ENCODE data around the gene SUFU. TPM values are rescaled to one million over a fixed set of nuclear protein-coding genes. Genes with fewer than 3 reads are reported as not detected.

The SUFU gene
- total RNA-seq, 1 donor from 2014 or later: 11.5 TPM

DNA sequence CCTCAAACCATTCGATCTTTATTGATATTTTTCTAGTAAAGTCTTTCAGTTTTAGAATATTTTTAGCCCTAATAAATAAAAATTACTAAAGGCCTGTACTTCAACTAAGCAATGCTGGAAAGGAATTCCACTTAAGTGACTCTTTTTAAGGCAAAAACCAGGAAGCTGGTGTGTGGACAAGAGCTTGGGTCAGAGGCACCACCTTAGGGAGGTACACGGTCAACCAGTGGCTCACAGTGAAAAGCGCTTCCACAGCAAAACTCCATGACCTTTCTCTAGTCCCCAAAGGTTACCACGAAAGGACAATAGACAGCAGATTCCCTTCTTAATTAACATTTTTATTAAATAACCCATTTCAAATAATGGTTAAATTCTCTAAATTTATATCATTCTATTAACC, 179.2 kb downstream of the SUFU start:
- Mint-ChIP-seq H3K4me1 (peaks cover 37% of the 10 kb centered on the region), H3K27me3 (ENCODE audit: insufficient read depth, low read depth) (no peaks in the 10 kb centered on the region), H3K9me3 (no peaks in the 10 kb centered on the region), H3K4me3 (no peak overlapping the region), H3K27ac (no peak overlapping the region), H3K36me3 (peaks cover 30% of the 10 kb centered on the region)
- no peak for DNase-seq (ENCODE audit: low spot score)
- Histone ChIP-seq H3K9me3 (ENCODE audit: low read depth) (no peaks in the 10 kb centered on the region), H3K27ac (no peak overlapping the region), H3K4me3 (no peak overlapping the region), H3K27me3 (no peaks in the 10 kb centered on the region), H3K4me1 (peaks cover 19% of the 10 kb centered on the region), H4K20me1 (ENCODE audit: low read depth) (peaks cover 5% of the 10 kb centered on the region), H3K79me2 (ENCODE audit: low read depth) (no peaks in the 10 kb centered on the region), H3F3A (ENCODE audit: low read depth) (peaks cover 23% of the 10 kb centered on the region), H2AFZ (replicated peaks) (no peak overlapping the region), H3K4me2 (no peak overlapping the region), H3K36me3 (no peaks in the 10 kb centered on the region), H3K9ac (no peak overlapping the region)
- no peak for TF ChIP-seq EZH2 (IDR thresholded peaks at IDR 0.05)
- TF ChIP-seq EZH2phosphoT487 (IDR thresholded peaks at IDR 0.05): no peak
- TF ChIP-seq, protein P1, sequence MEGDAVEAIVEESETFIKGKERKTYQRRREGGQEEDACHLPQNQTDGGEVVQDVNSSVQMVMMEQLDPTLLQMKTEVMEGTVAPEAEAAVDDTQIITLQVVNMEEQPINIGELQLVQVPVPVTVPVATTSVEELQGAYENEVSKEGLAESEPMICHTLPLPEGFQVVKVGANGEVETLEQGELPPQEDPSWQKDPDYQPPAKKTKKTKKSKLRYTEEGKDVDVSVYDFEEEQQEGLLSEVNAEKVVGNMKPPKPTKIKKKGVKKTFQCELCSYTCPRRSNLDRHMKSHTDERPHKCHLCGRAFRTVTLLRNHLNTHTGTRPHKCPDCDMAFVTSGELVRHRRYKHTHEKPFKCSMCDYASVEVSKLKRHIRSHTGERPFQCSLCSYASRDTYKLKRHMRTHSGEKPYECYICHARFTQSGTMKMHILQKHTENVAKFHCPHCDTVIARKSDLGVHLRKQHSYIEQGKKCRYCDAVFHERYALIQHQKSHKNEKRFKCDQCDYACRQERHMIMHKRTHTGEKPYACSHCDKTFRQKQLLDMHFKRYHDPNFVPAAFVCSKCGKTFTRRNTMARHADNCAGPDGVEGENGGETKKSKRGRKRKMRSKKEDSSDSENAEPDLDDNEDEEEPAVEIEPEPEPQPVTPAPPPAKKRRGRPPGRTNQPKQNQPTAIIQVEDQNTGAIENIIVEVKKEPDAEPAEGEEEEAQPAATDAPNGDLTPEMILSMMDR (IDR thresholded peaks at IDR 0.05): no peak

Small RNA genes lying within 50 kb of the gene (small RNA-seq; reads per million reads assigned to genes)
- not detected for gene RNU6-43P

Other genes with a start within 250 kb of the SUFU start
- gene NFKB2, start 108.3 kb upstream of the SUFU start, total RNA-seq (ENCODE audit: low replicate concordance): 4.0 and 14.9 TPM in 2 replicates
- gene PSD, start 85.2 kb upstream of the SUFU start, total RNA-seq (ENCODE audit: low replicate concordance): 0.09 and 2.8 TPM in 2 replicates
- 4.4 and 12.2 TPM in 2 replicates for gene FBXL15, start 83.1 kb upstream of the SUFU start, total RNA-seq (ENCODE audit: low replicate concordance)
- 64.0 and 97.4 TPM in 2 replicates for gene CUEDC2, start 71.4 kb upstream of the SUFU start, total RNA-seq (ENCODE audit: low replicate concordance)
- not detected in 2 replicates for gene C10orf95, start 52.4 kb upstream of the SUFU start, total RNA-seq (ENCODE audit: low replicate concordance)
- 86.9 and 133 TPM in 2 replicates for gene ACTR1A, start 1.3 kb upstream of the SUFU start, total RNA-seq (ENCODE audit: low replicate concordance)
- gene TRIM8, start 140.5 kb downstream of the SUFU start, total RNA-seq (ENCODE audit: low replicate concordance): 31.4 and 33.8 TPM in 2 replicates
- gene ARL3, start 210.4 kb downstream of the SUFU start, total RNA-seq (ENCODE audit: low replicate concordance): 20.8 and 29.7 TPM in 2 replicates
- gene SFXN2, start 210.7 kb downstream of the SUFU start, total RNA-seq (ENCODE audit: low replicate concordance): 6.4 and 15.5 TPM in 2 replicates
- gene WBP1L, start 240.0 kb downstream of the SUFU start, total RNA-seq (ENCODE audit: low replicate concordance): 21.1 and 29.3 TPM in 2 replicates